Skeletal muscle cell (primary cell): ENCODE results near the gene AKAP6.

ENCODE experiments used
- DNase-seq: peaks from one replicate; pipeline ENCODE4 v3.0.0-alpha.2; 2010; ENCODE audit warnings: low read depth
- H3K4me3 ChIP-seq: 2 replicates; pipeline ENCODE4 v1.5.1; 2011; ENCODE audit warnings: low read depth, mild to moderate bottlenecking, control low read depth, low read length, moderate library complexity

AKAP6 gene

GRCh38 chr14:32883188-32883587, 554.1 kb downstream of the AKAP6 start:
- DNase-seq = no peak
- H3K4me3 ChIP-seq = no peak overlapping the region
